HG03354 (cell line): ENCODE data around the gene FRMD4A.

Experiments
- ATAC-seq: cut with Tn5 transposase; IDR thresholded peaks from one replicate; pipeline ENCODE4 v1.9.1; 2021; ENCODE audit warnings: mild to moderate bottlenecking; ENCODE audit not compliant: unreplicated experiment, poor library complexity, severe bottlenecking

Gene FRMD4A

DNA sequence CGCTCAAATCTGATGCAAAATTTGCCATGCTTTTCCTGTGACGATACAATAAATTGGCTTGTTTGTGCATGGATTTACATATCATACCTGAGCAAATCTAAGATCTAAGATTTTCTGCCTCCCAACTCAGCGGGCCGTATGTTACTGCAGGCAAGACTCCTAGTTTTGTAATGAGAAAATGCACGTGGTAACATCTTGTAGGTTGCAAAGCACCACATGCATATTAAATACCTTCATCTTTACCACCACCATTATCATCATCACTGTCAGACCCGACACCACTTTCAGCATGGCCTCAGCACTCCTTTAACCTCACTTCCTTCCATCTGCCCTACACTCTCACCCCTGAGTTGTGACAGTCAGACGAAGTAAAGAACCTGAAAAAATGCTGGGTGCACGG, 202.2 kb downstream of the FRMD4A start:
- ATAC-seq, result no peak

DNA sequence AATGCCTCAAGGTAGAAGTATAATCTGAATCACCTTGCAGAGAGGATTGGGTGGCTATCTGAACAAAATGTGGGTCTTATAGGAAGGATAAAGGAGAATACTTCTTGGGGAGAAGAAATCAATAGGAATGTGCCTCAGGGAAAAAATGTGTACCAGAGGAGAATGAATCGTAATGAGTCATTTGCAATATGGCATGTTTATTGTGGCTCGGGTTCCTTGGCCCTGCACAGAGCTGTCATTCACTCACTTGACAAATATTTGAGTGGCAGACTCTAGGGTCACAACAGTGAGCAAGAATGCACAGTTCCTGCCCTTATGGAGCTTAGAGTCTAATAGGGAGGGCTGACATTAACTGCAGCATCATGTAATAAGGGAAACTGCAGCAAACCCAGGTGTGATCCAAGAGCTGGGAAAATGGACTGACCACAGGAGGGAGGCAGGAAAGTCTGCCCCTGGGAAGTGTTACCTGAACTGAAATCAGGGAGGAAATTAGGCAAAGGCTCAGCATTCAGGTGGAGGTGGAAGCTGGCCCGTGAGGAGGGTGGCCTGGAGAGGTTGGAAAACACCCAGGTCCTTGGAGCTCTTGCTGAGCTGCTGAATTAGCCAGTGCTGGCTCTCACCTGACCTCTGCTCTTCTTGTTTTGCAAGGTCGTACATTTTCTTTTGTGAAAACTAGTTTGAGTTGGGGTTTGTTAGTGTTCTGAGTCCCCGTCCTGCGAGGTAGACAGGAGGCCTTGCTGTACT, 203.9 kb downstream of the FRMD4A start:
- no peak for ATAC-seq

DNA sequence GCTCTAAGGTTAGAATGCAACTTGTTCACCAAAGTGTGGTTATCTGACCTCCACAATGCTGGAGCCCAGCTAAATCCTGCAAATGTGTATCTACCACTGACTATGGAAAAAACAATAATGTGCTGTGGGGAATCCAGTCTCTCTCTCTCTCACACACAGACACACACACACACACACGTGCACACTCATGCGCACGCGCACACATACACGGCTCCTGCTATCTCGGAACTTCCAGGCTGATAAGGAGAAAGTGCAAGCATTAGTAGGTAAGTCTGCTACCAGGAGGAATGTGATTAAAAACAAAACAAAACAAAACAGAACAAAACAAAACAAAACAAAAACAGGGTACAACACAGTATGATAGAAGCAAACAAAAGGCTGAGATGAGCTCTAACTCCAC, 205.2 kb downstream of the FRMD4A start:
- ATAC-seq, result no peak

DNA sequence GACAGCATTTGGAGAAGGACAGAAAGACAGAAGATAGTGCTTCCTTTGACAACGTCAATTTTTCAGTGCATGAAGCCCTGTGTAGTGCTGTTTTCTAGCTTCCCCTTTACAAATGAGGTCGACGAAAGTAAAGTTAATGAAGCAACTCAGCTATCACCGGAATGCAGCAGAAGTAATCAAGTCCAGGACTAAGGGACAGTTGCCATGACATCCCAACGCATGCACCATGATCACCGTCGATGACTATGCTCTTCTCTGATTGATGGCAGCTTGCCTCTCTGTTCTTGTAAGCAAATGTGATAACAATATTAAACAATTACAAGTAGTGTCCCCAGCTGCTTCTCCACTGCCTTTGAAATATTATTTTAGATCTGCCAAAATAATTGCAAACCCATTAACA, 205.8 kb downstream of the FRMD4A start:
- no peak for ATAC-seq

DNA sequence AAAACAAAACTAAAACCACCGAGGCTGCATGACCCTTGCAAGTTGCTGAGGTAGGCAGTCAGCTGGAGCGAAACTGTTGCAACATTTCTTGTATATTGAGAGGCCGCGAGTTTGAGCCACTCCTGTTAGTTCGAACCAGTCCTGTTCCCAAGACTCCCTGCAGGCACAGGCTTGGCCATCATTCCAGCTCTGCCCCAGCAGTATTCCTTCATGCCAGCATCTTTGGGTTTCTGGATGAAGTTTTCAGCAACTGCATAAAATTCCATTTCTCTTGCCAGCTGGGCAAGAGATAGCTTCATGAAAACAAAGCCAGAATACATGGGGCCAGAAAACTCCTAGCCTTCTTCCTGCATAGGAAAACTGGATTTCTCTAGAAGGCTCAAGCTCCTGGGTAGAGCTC, 207.6 kb downstream of the FRMD4A start:
- ATAC-seq, result no peak

DNA sequence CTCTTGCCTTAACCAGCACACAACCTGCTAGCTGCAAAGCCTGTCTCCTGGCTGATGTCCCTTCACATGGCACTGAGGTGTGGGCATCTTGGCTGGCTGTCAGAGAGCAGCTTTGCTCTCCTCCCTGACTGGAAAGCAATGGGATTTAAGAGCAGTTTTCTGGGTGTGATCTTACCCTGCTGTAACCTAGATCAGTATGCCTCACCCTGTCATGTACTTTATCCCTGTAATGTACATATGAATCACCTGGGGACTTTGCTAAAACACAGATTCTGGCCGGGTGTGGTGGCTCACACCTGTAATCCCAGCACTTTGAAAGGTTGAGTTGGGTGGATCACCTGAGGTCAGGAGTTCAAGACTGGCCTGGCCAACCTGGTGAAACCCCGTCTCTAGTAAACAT, 209.9 kb downstream of the FRMD4A start:
- ATAC-seq, result no peak

DNA sequence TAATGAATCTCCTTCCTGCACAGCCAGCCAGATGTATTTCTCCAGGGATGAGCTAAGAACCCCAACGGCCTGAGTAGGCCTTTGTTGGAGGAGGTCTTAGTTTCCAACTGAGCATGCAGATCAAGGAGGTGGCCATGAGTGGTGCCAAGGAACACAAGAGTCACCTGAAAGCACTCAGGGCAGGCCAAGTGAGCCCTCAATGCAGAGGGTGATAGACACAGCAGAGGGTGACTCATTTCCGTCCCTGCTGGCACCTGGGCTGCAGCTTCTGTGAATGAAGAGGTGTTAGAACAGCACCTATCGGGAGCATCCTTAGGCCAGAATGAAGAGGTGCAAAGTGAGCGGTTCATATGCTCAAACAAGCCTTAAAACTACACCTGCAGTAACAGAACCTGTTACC, 211.8 kb downstream of the FRMD4A start:
- no peak for ATAC-seq

DNA sequence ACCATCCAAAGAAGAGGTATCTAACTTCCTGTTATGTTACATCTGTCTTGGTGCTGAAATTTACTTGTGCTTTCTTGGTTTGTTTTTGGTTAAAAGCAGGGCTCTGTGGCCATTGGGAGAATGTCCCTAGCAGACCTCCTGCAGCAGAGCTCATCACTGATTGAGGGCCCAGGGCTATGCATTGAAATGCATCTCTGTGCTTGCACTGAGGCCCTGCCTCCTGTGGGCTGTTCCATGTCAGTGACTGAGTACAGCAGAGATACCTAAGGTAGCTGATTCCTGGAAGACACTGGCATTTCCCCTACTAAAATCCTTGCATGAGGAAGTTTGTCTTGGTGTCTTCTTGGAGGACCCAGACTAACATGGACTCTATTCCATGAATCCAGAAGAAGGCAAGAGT, 213.9 kb downstream of the FRMD4A start:
- no peak for ATAC-seq

DNA sequence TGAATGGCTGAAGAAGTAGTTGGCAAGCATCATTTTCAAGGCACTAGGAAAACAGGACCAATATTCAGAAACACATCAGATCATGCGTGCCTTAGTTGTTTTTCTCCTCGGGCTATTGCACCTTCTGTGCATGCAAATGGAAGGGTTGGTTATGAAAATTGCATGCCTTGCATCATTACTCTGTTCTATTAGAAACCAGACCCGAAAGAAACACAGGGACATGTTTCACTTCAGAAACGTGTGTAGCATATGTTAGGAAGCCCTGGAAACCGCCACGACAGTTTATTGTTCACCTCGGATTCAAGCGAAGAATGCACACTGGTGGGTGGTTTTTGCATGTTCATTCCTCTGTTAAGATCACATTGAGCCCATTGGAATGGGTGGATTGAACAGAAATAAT, 214.7 kb downstream of the FRMD4A start:
- no peak for ATAC-seq

DNA sequence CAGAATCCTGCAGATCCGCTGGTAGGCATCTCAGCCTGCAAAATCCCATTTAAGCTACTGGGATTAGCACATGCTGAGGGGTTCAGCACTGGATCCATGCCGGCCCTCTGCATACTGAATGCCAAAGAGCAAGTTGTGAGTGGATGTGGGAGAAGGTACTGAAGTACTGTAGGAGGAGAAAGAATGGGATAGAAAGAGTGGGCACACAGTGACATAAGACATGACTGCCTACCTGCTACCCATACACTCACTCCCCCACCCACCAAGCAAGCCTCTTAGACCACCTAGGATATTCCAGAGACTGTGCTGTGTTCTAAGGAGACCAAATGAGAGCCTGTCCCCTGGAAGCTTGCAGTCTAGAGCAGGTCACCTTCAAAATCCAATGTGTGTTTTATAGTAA, 215.9 kb downstream of the FRMD4A start:
- ATAC-seq, result no peak

DNA sequence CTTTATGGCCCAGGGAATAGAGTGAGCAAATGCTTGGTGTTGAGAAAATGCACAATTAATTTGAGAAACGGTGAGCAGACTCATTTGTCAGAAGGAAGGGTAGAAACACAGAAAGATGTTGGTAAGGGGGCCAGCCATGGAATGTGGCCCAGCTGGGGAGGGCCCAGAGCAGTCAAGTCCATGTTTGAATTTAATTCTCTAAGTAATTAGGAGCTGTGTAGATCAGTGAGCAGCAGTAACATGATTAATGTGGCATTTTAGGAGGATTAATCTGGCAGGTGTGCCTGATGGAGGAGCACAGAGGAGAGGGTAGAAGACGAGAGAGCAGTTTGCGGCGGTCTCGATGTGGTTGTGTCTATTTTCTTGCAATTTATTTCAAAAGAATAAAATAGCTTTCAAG, 218.7 kb downstream of the FRMD4A start:
- ATAC-seq, result no peak

DNA sequence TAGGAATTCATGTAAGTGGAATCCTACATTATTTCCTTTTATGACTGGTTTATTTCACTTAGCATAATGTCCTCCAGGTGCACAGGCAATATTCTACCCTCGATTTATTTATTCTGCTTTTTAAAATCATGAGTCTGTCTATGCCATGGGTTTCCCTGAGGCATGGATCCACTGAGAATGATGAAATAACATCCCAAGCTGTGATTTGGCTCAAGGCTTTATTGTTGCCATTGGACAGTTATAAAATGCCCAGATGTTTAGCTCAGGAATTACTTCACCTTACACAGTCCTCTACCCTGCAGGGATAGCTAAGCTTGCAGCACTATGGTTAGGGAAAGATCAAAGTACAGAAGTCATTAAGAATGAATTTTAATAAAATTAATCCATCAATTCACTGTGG, 219.5 kb downstream of the FRMD4A start:
- ATAC-seq, result no peak

DNA sequence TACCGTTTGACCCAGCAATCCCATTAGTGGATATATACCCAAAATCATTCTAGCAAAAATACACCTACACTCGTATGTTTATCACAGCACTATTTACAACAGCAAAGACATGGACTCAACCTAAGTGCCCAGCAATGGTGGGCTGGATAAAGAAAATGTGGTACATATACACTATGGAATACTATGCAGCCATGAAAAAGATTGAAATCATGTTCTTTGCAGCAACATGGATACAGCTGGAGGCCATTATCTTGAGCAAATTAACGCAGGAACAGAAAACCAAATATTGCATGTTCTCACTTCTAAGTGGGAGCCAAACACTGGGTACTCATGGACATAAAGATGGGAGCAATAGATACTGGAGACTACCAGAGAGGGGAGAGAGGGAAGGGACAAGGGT, 223.9 kb downstream of the FRMD4A start:
- no peak for ATAC-seq

DNA sequence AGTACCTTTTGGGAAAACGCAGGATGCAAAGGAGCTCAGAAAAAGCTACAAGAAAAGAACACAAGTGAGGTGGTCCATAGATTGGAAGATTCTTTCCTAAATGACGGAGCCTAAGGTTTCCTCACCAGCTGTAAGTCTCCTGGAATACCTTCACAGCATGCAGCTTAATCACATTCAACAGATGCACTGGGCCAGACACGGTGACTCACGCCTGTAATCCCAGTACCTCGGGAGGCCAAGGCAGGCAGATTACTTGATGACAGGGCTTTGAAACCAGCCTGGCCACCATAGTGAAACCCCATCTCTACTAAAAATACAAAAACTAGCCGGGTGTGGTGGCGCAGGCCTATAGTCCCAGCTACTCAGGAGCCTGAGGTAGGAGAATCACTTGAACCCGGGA, 228.7 kb downstream of the FRMD4A start:
- no peak for ATAC-seq

DNA sequence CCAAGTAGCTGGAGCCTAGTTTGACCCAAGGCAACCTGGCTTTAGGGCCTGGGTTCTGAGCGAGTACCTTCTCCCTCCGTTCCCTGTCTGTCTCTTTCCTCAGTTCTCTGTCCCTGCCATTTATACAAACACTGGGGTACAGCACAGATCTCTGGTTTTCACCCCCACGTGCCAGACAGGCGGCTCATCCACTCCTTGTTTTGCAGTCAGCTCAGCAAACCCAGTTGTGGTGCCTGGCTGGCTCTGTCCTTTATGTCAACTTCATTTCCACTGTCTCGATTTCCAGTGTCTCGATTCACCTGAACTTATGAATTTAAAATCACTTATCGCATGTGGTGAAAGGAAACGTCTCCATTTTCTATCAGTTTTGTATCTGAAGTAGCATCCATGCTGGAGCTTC, 230.8 kb downstream of the FRMD4A start:
- ATAC-seq, result no peak

DNA sequence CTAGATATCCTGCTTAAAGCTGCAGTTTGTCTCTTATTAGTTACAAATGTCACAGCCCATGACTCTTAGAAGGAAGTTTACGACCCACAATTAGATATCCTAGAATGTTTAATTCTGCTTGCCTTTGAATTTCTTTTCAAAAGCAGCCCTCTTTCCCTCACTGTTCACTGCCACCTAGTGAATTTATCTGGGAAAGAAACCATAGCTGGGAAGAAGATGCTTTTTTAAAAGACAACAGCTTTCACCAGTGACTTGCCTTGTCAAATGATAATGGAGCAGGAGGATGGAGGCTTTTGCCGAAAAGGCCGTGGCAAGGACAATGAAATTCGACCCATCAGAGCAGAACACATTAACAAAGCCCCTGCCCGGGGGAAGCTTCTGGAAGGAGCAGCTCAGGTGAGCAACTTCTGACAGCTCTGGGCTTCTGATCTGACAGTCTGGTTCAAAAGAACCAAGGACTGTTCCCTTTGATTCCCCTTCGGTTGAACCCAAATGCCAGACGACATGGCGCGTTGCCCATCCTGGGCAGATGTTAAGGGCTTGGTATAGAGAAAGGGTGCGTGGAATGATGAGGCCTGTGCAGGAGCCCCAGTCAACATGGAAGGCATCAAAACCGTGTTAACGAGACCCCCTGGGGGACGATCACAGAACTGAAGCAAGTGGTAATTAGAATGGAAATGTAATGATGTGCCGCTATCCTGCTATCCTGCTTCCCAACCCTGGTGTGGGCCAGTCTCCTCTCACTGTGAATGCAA, 236.8 kb downstream of the FRMD4A start:
- ATAC-seq, result no peak

DNA sequence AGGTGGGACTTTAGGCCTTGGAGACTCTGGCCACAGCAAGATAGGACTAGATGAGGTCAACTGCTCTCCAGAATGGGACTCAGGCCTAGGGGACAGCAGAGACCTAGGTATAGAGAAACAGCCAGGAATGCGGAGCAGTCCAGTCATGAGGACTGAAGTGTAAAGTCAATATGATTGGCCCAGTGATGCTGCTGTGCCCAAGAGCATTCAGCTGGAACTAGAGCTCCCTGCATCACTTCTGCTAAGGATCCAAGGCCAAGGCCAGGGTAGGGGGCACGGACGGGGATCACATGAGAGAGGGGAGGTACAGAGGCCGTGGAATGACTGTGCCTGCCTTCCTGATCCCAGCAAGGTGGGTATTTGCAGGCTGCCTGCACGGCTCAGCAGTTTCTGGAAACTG, 237.9 kb downstream of the FRMD4A start:
- ATAC-seq, result no peak

DNA sequence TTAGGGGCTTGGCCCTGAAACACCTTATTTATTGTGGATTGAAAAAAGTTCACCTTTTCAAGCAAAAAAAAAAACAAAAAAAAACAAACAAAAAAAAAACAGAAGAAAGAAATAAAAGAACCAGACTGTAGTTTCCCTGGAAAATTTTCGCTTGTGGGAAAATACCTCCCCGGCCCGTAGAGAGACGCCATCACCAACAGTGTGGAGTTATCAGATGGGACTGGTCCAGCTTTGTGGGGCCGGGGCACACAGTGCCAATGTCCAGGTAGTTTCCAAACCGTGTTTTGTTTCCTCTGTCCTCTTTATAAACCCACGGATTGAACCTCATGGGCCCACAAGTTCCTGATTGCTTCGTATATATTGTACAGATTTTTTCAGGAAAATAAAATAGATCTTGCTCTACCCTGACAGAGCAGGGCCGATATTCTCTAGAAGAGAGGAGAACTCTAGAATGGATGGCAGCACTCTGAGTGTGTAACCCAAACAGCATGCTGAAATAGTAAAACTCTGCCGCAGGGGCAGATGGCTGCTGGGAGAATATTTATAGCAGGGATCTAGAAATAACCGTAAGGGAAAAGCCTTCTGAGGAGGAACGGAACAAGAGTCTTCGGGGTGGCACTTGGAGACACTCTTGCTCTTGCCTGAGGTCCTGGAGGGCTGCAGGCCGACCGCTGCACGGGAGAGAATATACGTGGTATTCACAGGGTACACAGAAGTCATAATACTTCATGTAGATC, 241.0 kb downstream of the FRMD4A start:
- no peak for ATAC-seq

DNA sequence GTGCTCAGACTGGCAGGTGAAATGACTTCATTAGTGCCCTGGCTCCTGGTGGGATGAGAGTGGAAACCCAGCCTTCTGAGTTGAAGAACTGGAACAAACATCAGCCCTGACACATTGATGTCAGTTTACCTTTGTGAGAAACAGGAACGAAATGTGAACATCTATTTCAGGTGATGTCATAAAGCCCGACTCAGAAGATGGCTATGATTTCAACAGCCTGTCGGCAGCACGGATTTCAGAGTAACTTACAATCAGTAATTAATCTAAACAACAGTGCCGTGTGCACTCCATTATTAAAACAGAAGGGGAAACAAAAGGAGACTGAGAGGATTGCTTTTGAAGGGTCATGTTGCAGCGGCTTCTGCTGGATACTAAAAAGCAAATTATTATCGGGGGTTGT, 243.2 kb downstream of the FRMD4A start:
- no peak for ATAC-seq

DNA sequence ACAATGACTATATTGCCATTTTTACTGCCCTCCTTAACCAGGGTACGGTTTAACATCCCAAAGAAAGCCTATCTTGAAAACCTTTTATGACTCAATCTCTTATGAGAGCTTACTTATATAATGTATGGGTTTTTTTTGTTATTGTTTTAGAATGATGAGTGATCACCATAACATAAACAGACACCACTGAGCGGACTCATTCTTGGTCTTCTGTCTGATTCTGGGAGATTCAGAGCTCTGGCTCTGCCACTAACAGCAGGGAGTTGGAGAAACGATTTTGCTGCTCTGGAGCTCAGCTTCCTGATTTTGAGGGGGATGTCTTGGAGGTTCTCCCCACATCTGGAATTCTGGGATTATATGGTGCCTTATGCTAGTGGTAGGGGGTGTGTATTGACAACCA, 244.1 kb downstream of the FRMD4A start:
- no peak for ATAC-seq

DNA sequence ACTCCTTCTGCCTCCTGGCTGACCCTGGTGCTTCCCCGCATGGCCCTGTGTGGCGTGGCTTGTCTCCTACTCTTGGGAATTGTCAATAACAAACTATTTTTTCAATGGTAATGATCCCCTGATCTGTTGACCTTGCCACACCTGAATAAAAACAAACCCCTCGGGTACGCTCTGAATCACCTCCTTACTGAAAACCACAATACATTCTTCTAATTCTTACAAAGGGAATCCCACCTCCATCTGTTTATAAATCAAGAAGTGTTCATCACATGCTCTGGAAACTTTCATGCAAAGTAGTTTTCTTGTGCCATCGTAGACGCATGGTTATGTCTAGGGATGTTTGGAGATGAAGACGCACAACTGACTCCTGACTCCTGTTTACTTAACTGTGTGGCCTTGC, 245.8 kb downstream of the FRMD4A start:
- no peak for ATAC-seq
